Breast epithelium (tissue), 3 donors: ENCODE results near the gene MOSMO.
"Not testable (repeated sequence)": the region's sequence is repeated elsewhere in the genome, so short reads cannot be mapped to it uniquely, and the experiment has no call there.

Experiments used
- CTCF ChIP-seq, 3 donors: fragments of 450-650 bp; IDR thresholded peaks; one replicate each; pipeline ENCODE4 v1.5.1; 2016 to 2017; ENCODE audit warnings: antibody characterized with exemption in 3 of 3, mild to moderate bottlenecking in 3 of 3, moderate library complexity in 3 of 3
- POLR2A ChIP-seq: fragments of 450-650 bp; IDR thresholded peaks from one replicate; pipeline ENCODE4 v1.6.1; 2016; ENCODE audit warnings: antibody characterized with exemption, mild to moderate bottlenecking, moderate library complexity
- POLR2AphosphoS5 ChIP-seq, 3 donors: sonication (generic); formaldehyde crosslinking; IDR thresholded peaks; one replicate each; pipeline ENCODE4 v1.6.1; 2017; ENCODE audit warnings: antibody characterized with exemption in 3 of 3

GRCh38 chr16:22111629-22112028 is 103.7 kb downstream of the MOSMO start:
- not testable (repeated sequence) for TF ChIP-seq CTCF (IDR thresholded peaks at IDR 0.05); POLR2A; POLR2AphosphoS5 (IDR thresholded peaks at IDR 0.05)
